Eye (tissue), 1 donor: ENCODE data around the gene DNAJC11.

Experiments used
- DNase-seq: peaks from one replicate; pipeline ENCODE4 v3.0.0-alpha.2; 2015

The DNAJC11 gene

DNA sequence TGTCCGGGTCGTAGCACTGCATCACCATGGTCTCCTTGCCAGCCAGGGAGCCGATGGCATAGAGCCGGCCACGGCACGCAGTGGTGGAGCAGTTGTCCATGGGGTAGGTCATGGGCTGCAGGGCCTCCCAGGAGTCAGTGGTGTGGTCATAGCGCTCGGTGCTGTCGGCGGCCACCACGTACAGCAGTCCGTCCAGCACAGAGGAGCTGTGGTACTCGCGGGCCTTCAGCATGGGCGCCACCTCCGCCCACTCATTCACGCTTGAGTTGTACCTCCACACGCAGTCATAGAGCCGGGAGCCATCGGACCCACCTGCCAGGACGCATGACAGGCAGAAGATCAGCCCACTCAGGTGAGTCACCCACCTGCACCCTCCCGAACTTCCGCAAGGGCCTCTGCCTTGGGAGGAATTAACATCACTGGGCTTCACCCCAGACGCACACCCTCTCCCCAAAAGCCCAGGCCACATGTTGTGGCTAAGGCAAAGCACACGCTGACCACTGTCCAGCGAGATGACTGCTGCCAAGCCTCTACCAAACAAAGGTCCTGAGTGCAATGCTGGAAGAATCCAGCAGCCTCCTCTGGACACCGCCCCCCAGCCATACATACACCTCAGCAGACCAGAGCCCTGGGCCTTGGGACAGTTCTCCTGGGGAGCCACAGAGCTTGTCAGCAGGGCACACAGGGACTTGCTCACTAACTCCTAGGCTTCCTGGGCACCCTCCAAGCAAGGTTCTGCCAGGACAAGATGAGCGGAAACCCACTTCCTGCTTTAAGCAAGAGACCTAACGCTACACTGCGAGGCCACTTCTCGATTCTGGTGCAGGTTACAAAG, 102.3 kb downstream of the DNAJC11 start:
- no peak for DNase-seq

DNA sequence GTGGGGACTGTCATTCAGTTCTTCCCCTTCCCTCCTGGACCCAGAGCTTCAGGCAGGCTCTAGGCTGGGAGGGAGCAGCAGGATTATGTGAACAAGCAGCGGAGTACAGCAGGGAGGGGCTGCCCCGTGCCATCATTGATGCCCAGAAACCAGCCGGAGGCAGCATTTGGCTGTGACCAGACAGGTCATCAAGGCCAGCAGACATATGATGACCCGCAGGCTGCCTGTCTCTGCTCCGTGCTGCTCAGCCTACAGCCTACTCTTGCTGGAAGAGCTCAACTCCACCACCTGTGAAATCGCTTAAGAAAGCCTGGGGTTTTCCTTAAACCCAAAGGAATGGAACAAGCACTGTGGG, 103.9 kb downstream of the DNAJC11 start:
- DNase-seq: no peak

- DNase-seq: no peak
Observed at GRCh38 chr1:6596886-6597776, 104.5 kb downstream of the DNAJC11 start.

DNA sequence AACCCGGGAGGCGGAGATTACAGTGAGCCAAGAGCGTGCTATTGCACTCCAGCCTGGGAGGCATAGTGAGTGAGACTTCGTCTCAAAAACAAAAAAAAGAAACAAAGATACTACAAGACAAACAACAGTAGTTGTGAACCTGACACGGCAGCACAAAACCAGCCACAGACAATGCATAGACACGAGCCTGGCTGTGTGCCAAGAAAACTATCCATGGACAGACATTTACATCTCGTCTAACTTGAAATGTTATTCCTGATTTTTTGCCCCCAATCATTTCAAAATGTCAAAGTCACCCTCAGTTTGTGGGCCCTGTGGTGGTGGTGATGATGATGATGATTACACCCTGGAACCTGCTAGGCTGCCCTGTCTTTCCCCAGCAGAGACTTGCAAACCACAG, 105.3 kb downstream of the DNAJC11 start:
- DNase-seq: no peak

GRCh38 chr1:6594977-6595740, 106.5 kb downstream of the DNAJC11 start:
- DNase-seq: no peak

DNA sequence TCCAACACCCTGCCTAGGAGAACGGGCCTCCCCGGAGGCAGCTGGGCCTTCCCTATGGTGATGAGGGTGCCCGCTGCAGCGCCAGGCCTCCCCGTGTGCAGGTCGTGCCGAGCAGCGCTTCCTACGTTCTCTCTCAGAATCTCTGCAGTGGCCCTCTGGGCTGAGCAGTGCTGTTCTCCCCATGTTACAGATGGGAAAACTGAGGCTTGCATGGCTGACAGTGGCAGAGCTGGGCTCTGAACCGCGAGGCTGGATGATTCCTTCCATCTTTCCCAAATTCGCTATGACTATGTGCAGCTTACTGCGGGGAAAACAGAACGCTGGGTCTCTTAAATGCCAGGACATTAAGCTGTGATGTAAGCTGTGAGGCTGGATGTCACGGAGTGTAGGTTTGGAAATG, 107.8 kb downstream of the DNAJC11 start:
- no peak for DNase-seq

GRCh38 chr1:6592865-6593593, 108.6 kb downstream of the DNAJC11 start:
- no peak for DNase-seq

DNA sequence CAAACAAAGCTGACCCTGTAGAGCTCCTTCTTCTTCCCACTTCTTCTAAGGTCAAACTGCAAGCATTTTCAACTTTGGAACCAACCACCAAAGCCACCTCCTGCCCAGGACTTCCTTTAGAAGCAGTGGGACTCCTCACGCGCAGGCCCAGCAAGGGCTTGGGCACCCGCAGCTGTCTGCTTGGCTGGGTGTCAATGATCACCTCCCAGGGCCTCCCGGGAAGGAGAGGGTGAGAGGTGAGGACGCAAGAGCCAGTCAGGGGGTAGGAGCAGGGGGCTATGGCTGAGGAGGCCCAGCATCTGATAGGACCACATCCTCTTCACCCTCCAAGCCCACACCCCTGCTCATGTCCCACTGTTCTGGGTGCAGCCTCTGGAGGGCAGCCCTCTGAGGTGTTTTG, 109.2 kb downstream of the DNAJC11 start:
- no peak for DNase-seq

DNA sequence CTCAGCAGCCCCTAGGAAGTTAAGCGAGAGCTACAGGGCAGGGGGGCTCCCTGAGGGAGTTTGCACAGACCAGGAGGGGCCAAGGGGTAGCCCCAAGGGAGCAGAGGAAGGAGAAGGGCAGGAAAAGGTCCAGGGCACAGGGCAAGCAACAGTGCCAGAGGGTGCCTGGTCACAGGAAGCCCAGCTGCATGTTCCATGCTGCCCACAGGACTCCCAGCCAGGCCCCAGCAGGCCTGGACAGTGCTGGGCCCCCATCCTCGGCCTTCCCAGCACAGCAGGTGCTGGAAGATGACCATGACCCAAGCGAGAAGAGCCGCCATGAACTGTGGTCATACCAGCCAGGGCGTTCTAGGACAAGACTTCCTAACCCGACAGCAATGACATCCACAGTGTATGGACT, 110.0 kb downstream of the DNAJC11 start:
- no peak for DNase-seq

DNA sequence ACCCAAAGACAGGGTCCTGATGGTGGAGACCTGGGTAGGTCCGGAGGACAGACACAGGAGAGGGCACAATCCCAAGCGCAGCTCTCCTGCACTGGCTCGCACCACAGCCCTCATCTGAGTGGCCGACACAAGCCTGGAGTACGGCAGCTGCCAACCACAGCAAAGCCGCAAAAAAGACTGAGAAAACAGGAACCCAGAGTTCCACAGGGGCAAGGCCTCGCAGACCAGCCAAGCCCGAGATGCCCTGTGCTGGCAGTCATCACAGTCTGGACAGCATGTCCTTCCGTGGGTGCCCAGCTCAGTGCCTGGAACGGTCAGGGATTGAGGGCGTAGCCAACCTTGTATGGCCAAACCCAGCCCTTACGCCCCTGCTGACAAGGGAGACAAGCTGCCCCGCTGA, 110.4 kb downstream of the DNAJC11 start:
- no peak for DNase-seq

GRCh38 chr1:6590046-6590445, 111.6 kb downstream of the DNAJC11 start:
- no peak for DNase-seq

GRCh38 chr1:6588893-6589520, 112.6 kb downstream of the DNAJC11 start:
- no peak for DNase-seq

- no peak for DNase-seq
Observed at GRCh38 chr1:6588128-6588892, 113.3 kb downstream of the DNAJC11 start.

DNA sequence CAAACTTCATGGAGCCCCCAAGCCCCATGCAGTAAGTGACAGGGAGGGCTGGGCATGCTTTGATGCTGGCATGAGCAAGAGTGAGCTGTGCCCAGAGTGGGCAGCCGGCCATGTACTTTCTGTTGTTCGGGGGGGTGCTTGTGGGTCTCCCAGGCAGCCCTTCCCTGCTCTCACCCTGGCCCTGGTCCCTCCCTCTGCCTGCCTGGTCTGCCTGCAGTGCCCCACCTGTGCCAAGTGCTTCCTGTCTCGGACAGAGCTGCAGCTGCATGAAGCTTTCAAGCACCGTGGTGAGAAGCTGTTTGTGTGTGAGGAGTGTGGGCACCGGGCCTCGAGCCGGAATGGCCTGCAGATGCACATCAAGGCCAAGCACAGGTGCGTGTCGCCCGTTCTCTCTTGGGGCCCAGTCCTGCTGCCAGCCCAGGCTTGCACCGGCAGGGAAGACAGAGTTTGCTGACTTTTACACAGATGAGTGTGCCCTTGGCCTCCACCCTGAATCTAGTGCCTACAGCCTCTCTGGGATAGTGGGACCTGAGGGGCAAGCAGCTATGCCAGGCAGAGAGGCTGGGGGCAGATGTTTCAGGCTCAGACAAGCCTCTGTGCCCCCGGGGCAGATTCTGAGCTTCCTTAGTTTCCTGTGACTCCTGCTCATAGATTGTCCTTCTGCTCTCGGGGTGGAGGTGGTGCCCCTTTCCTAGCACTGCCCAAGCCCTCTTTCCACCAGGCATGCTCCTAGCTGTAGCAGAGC, 114.2 kb downstream of the DNAJC11 start:
- no peak for DNase-seq

DNA sequence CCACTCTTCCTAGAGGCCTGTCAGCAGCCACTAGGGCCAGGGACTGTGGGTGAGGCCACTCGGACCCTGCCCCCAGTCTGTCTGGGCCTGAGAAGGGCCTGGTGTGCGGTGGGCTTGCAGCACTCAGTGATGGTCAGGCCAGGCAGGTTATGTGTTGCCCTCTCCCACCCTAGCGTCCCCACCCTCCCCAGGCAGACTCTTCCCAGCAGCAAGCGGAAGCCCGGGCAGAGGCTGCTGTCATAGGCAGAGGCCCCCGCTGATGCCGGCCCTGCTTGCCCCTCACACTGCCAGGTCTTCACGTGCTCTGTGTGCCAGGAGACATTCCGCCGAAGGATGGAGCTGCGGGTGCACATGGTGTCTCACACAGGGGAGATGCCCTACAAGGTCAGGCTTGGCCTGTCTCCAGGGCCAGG, 115.2 kb downstream of the DNAJC11 start:
- no peak for DNase-seq

DNA sequence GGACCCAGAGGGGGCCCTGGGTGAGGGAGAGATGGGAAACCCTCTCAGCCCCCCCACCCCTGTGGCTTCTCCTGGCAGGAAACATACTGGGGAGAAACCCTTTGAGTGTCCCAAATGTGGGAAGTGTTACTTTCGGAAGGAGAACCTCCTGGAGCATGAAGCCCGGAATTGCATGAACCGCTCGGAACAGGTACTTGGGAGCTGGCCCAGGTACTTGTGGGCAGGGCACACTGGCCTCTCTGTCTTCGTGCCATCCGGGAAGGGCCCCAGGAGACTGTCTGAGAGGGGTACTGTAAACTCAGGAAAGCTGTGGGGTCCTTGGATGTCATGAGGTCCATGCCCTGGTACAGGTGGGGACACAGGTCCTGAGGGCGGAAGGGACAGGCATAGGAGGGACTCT, 115.8 kb downstream of the DNAJC11 start:
- DNase-seq: no peak

GRCh38 chr1:6585081-6585722, 116.4 kb downstream of the DNAJC11 start:
- no peak for DNase-seq
